Body of pancreas (tissue), 4 donors: ENCODE measurements around the gene PITPNC1. TPM values are rescaled to one million over a fixed set of nuclear protein-coding genes. Genes with fewer than 3 reads are reported as not detected.

Source experiments
- ATAC-seq: fragments of 150-250 bp; one replicate; pipeline ENCODE4 v1.9.1; 2016
- DNase-seq, 4 donors: peaks; one replicate each; pipeline ENCODE4 v3.0.0-alpha.2; 2019
- H3K27ac ChIP-seq, 4 donors: fragments of 200-600 bp; sonication (generic); 1 replicate in 3 of 4; 2 replicates in 1 of 4; pipeline versions ENCODE4 v1.5.1 to v1.6.1; 2016 to 2019; ENCODE audit warnings: mild to moderate bottlenecking in 1 of 4, mixed read lengths in 1 of 4, moderate library complexity in 1 of 4
- H3K27me3 ChIP-seq, 2 donors: fragments of 200-600 bp; sonication (generic); one replicate each; pipeline ENCODE4 v1.6.0; 2016; ENCODE audit warnings: mild to moderate bottlenecking in 1 of 2
- H3K36me3 ChIP-seq, 2 donors: fragments of 200-600 bp; sonication (generic); replicated peaks in 1 of 2; 2 replicates each; pipeline ENCODE4 v1.5.1; 2016; ENCODE audit warnings: low read depth in 2 of 2; ENCODE audit not compliant: insufficient read depth in 1 of 2
- H3K4me1 ChIP-seq: fragments of 200-600 bp; sonication (generic); one replicate; pipeline ENCODE4 v1.6.0; 2016
- H3K4me3 ChIP-seq, 2 donors: fragments of 200-600 bp; sonication (generic); 1 replicate in 1 of 2; 2 replicates in 1 of 2; pipeline ENCODE4 v1.5.1; 2016 to 2019
- H3K9me3 ChIP-seq, 3 donors: fragments of 200-600 bp; sonication (generic); 1 replicate in 2 of 3; 2 replicates in 1 of 3; pipeline ENCODE4 v1.5.1; 2016
- POLR2A ChIP-seq, 3 donors: fragments of 450-650 bp; IDR thresholded peaks; one replicate each; pipeline ENCODE4 v1.6.1; 2016; ENCODE audit warnings: antibody characterized with exemption in 3 of 3, mild to moderate bottlenecking in 2 of 3
- WGBS, 2 donors: methylation state at CpG; one replicate each; pipeline ENCODE4 v1.1.5; 2017; 5-methylcytosine and 5-hydroxymethylcytosine counted together
- intact Hi-C: fragments of 100-400 bp; cut with DNase I; formaldehyde crosslinking; loops from one replicate; pipeline ENCODE4 v1.15.1; 2023
- total RNA-seq, 2 donors: library from RNA; depleted of rRNA; stranded (reverse); fragments of >200 nt; gene quantifications; one replicate each; pipeline ENCODE4 v1.1.0, GENCODE V29; 2016
- TF ChIP-seq, protein P1 (sequence below), 7 experiments: fragments of 450-650 bp in 4 of 7; fragments of 200-600 bp in 3 of 7; sonication (generic) in 3 of 7; IDR thresholded peaks; one replicate each; pipeline ENCODE4 v1.5.1; 2016 to 2019; ENCODE audit warnings: antibody characterized with exemption in 7 of 7

PITPNC1 gene
- total RNA-seq, 2 donors from 2014 or later, result 11.9 to 17.5 TPM

- Histone ChIP-seq H3K4me3 (no peak overlapping the region), H3K27me3 (no peaks in the 10 kb centered on the region), H3K36me3 (no peaks in the 10 kb centered on the region), H3K27ac (peak overlapping the region in 2 of 4 donors; percentile 36 to 56), H3K4me1 (peaks cover 15% of the 10 kb centered on the region), H3K9me3 (no peaks in the 10 kb centered on the region)
- WGBS, 2 donors, result 19 to 33% methylated on average over 2 of the region's 2 CpGs
- ATAC-seq (peak; percentile 63), DNase-seq (peak; percentile 20 to 59 (median 42))
- intact Hi-C loops, result no loop called here
- TF ChIP-seq, protein P1, sequence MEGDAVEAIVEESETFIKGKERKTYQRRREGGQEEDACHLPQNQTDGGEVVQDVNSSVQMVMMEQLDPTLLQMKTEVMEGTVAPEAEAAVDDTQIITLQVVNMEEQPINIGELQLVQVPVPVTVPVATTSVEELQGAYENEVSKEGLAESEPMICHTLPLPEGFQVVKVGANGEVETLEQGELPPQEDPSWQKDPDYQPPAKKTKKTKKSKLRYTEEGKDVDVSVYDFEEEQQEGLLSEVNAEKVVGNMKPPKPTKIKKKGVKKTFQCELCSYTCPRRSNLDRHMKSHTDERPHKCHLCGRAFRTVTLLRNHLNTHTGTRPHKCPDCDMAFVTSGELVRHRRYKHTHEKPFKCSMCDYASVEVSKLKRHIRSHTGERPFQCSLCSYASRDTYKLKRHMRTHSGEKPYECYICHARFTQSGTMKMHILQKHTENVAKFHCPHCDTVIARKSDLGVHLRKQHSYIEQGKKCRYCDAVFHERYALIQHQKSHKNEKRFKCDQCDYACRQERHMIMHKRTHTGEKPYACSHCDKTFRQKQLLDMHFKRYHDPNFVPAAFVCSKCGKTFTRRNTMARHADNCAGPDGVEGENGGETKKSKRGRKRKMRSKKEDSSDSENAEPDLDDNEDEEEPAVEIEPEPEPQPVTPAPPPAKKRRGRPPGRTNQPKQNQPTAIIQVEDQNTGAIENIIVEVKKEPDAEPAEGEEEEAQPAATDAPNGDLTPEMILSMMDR (IDR thresholded peaks at IDR 0.05), result no peak
- no peak for TF ChIP-seq POLR2A (IDR thresholded peaks at IDR 0.05)
Observed at GRCh38 chr17:67682196-67682595, 305.1 kb downstream of the PITPNC1 start.

- no peak for TF ChIP-seq POLR2A (IDR thresholded peaks at IDR 0.05)
- TF ChIP-seq, protein P1 (IDR thresholded peaks at IDR 0.05), result no peak
- no peak overlapping the region for H3K27ac ChIP-seq
- intact Hi-C loops, result no loop called here
- no peaks in the 10 kb centered on the region for H3K9me3 ChIP-seq
- no peak for ATAC-seq
- no peak overlapping the region for H3K4me3 ChIP-seq
- no peaks in the 10 kb centered on the region for H3K36me3 ChIP-seq
- peaks cover 14% of the 10 kb centered on the region for H3K4me1 ChIP-seq
- WGBS, 2 donors, result 90 to 92% methylated on average over 3 of the region's 3 CpGs
- no peaks in the 10 kb centered on the region for H3K27me3 ChIP-seq
- DNase-seq, result no peak
Observed at GRCh38 chr17:67685351-67685750, 308.3 kb downstream of the PITPNC1 start.

- H3K9me3 ChIP-seq, result no peaks in the 10 kb centered on the region
- H3K27ac ChIP-seq, result no peak overlapping the region
- H3K4me3 ChIP-seq, result no peak overlapping the region
- DNase-seq (no peak), ATAC-seq (no peak)
- H3K27me3 ChIP-seq, result no peaks in the 10 kb centered on the region
- intact Hi-C loops, result no loop called here
- H3K36me3 ChIP-seq, result no peaks in the 10 kb centered on the region
- WGBS, 2 donors, result 63 to 72% methylated on average over 2 of the region's 2 CpGs
- no peak for TF ChIP-seq POLR2A (IDR thresholded peaks at IDR 0.05)
- TF ChIP-seq, protein P1 (IDR thresholded peaks at IDR 0.05), result no peak
- peaks cover 14% of the 10 kb centered on the region for H3K4me1 ChIP-seq
Observed at GRCh38 chr17:67686241-67686640, 309.2 kb downstream of the PITPNC1 start.

GRCh38 chr17:67687511-67687910 lies 310.4 kb downstream of the PITPNC1 start:
- TF ChIP-seq, protein P1 (IDR thresholded peaks at IDR 0.05), result no peak
- no peak for TF ChIP-seq POLR2A (IDR thresholded peaks at IDR 0.05)
- no peaks in the 10 kb centered on the region for H3K9me3 ChIP-seq
- no peak overlapping the region for H3K4me3 ChIP-seq
- H3K27ac ChIP-seq, result no peak overlapping the region
- H3K36me3 ChIP-seq, result no peaks in the 10 kb centered on the region
- 86 to 89% methylated on average over 2 of the region's 2 CpGs for WGBS, 2 donors
- intact Hi-C loops, result no loop called here
- H3K4me1 ChIP-seq, result peaks cover 5% of the 10 kb centered on the region
- no peaks in the 10 kb centered on the region for H3K27me3 ChIP-seq
- no peak for DNase-seq
- no peak for ATAC-seq

GRCh38 chr17:67689534-67690177 lies 312.6 kb downstream of the PITPNC1 start:
- H3K27me3 ChIP-seq, result no peaks in the 10 kb centered on the region
- intact Hi-C loops, result loop anchor here (10.0 kb wide), 1 partner anchor 315 kb away; the partner anchor contains the start of gene PITPNC1
- H3K4me1 ChIP-seq, result peaks cover 3% of the 10 kb centered on the region
- 26 to 36% methylated on average over 2 of the region's 2 CpGs for WGBS, 2 donors
- ATAC-seq (peak; percentile 80), DNase-seq (peak; percentile 62 to 76 (median 64))
- no peaks in the 10 kb centered on the region for H3K9me3 ChIP-seq
- H3K27ac ChIP-seq, result no peak overlapping the region
- TF ChIP-seq POLR2A (IDR thresholded peaks at IDR 0.05), result no peak
- TF ChIP-seq, protein P1 (IDR thresholded peaks at IDR 0.05), result peak; percentile 66 to 86 (median 77)
- no peaks in the 10 kb centered on the region for H3K36me3 ChIP-seq
- H3K4me3 ChIP-seq, result no peak overlapping the region
